DND-41 (cell line): ENCODE measurements around the gene TBATA.

Experiments used
- ATAC-seq: fragments of 200-7000 bp; cut with Tn5 transposase; 3 replicates; pipeline ENCODE4 v1.9.1; 2021; ENCODE audit warnings: low read depth; ENCODE audit not compliant: insufficient read depth
- DNase-seq: peaks from one replicate; pipeline ENCODE4 v3.0.0-alpha.2; 2020
- H2AFZ ChIP-seq: 2 replicates; pipeline ENCODE4 v1.6.0; 2012; ENCODE audit warnings: low read depth, low read length
- H3K27ac ChIP-seq: 2 replicates; pipeline ENCODE4 v1.5.1; 2012; ENCODE audit warnings: low read length, inconsistent platforms
- H3K27me3 ChIP-seq: fragments of 200-600 bp; sonication (generic); 2 replicates; pipeline ENCODE4 v1.6.0; 2012; ENCODE audit warnings: low read length, mild to moderate bottlenecking, inconsistent platforms; ENCODE audit not compliant: insufficient read depth, poor library complexity
- H3K36me3 ChIP-seq: 2 replicates; pipeline ENCODE4 v1.5.1; 2012; ENCODE audit warnings: low read length, inconsistent platforms; ENCODE audit not compliant: insufficient read depth
- H3K4me1 ChIP-seq: 2 replicates; pipeline ENCODE4 v1.5.1; 2012; ENCODE audit warnings: mild to moderate bottlenecking, low read length; ENCODE audit not compliant: insufficient read depth
- H3K4me2 ChIP-seq: 2 replicates; pipeline ENCODE4 v1.6.0; 2012; ENCODE audit warnings: mild to moderate bottlenecking, moderate library complexity, low read length, inconsistent platforms; ENCODE audit not compliant: insufficient read depth
- H3K4me3 ChIP-seq, 2 experiments: fragments of 200-600 bp in 1 of 2; shearing (Covaris generic) in 1 of 2; 2 replicates each; pipeline ENCODE4 v1.5.1; 2012 to 2016; ENCODE audit warnings: inconsistent platforms in 2 of 2, low read length in 2 of 2, mild to moderate bottlenecking in 2 of 2, low read depth in 1 of 2, moderate library complexity in 1 of 2
- H3K79me2 ChIP-seq: 2 replicates; pipeline ENCODE4 v1.6.0; 2012; ENCODE audit warnings: low read length, inconsistent platforms; ENCODE audit not compliant: insufficient read depth
- H3K9ac ChIP-seq: 2 replicates; pipeline ENCODE4 v1.6.0; 2012; ENCODE audit warnings: low read depth, mild to moderate bottlenecking, inconsistent platforms, low read length, moderate library complexity
- H3K9me3 ChIP-seq: 2 replicates; pipeline ENCODE4 v1.5.1; 2012; ENCODE audit warnings: low read length, moderate library complexity, mild to moderate bottlenecking, inconsistent platforms; ENCODE audit not compliant: insufficient read depth, severe bottlenecking
- H4K20me1 ChIP-seq: 2 replicates; pipeline ENCODE4 v1.6.0; 2012; ENCODE audit warnings: low read length; ENCODE audit not compliant: insufficient read depth
- CTCF ChIP-seq: IDR thresholded peaks from 2 replicates; pipeline ENCODE4 v1.5.1; 2012; ENCODE audit warnings: borderline replicate concordance, low read length, moderate library complexity, mild to moderate bottlenecking; ENCODE audit not compliant: poor library complexity, severe bottlenecking; ENCODE audit errors: extremely low read depth
- EZH2 ChIP-seq: IDR thresholded peaks from 3 replicates; pipeline ENCODE4 v1.6.1; 2012; ENCODE audit warnings: borderline replicate concordance, low read depth, mild to moderate bottlenecking, moderate library complexity, low read length, inconsistent platforms; ENCODE audit not compliant: severe bottlenecking

Gene TBATA

GRCh38 chr10:70781461-70782051 is 3.6 kb downstream of the TBATA start:
- no peak for DNase-seq
- TF ChIP-seq EZH2 (no peak), CTCF (no peak)
- no peak overlapping the region for H3K9ac ChIP-seq
- H3K4me2 ChIP-seq, result no peak overlapping the region
- H2AFZ ChIP-seq, result no peak overlapping the region
- H3K36me3 ChIP-seq, result no peaks in the 10 kb centered on the region
- no peaks in the 10 kb centered on the region; the same call in 1 of the 2 replicates for H4K20me1 ChIP-seq
- ATAC-seq, result no peak
- H3K27ac ChIP-seq, result no peak overlapping the region
- H3K4me1 ChIP-seq, result peaks cover 5% of the 10 kb centered on the region; the same call in 1 of the 2 replicates
- no peaks in the 10 kb centered on the region for H3K9me3 ChIP-seq
- no peaks in the 10 kb centered on the region for H3K27me3 ChIP-seq
- no peak overlapping the region for H3K4me3 ChIP-seq
- no peaks in the 10 kb centered on the region for H3K79me2 ChIP-seq

GRCh38 chr10:70780772-70781171 is 4.4 kb downstream of the TBATA start:
- Histone ChIP-seq H3K4me1 (peaks cover 5% of the 10 kb centered on the region; the same call in 1 of the 2 replicates), H3K9ac (no peak overlapping the region), H3K4me2 (no peak overlapping the region), H4K20me1 (no peaks in the 10 kb centered on the region; the same call in 1 of the 2 replicates), H3K9me3 (no peaks in the 10 kb centered on the region), H3K4me3 (no peak overlapping the region), H3K27ac (no peak overlapping the region), H2AFZ (no peak overlapping the region), H3K36me3 (no peaks in the 10 kb centered on the region), H3K79me2 (no peaks in the 10 kb centered on the region), H3K27me3 (no peaks in the 10 kb centered on the region)
- no peak for ATAC-seq
- no peak for TF ChIP-seq EZH2
- TF ChIP-seq CTCF, result no peak
- no peak for DNase-seq

GRCh38 chr10:70780370-70780760 is 4.8 kb downstream of the TBATA start:
- H3K9ac ChIP-seq, result no peak overlapping the region
- no peak overlapping the region for H2AFZ ChIP-seq
- H3K4me1 ChIP-seq, result peaks cover 5% of the 10 kb centered on the region; the same call in 1 of the 2 replicates
- TF ChIP-seq EZH2, result no peak
- no peak for TF ChIP-seq CTCF
- H3K4me2 ChIP-seq, result no peak overlapping the region
- H3K79me2 ChIP-seq, result no peaks in the 10 kb centered on the region
- H3K4me3 ChIP-seq, result no peak overlapping the region
- no peaks in the 10 kb centered on the region for H3K27me3 ChIP-seq
- ATAC-seq, result no peak
- H3K9me3 ChIP-seq, result no peaks in the 10 kb centered on the region
- no peaks in the 10 kb centered on the region for H3K36me3 ChIP-seq
- H3K27ac ChIP-seq, result no peak overlapping the region
- no peak for DNase-seq
- no peaks in the 10 kb centered on the region; the same call in 1 of the 2 replicates for H4K20me1 ChIP-seq
